GM19455 (cell line): ENCODE data around the gene PRXL2B.

Experiments used
- ATAC-seq: cut with Tn5 transposase; IDR thresholded peaks from one replicate; pipeline ENCODE4 v1.9.1; 2021; ENCODE audit not compliant: unreplicated experiment

PRXL2B gene

GRCh38 chr1:2584686-2585317 lies 1.8 kb upstream of the PRXL2B start:
- ATAC-seq: no peak

- peak; percentile 28 for ATAC-seq
Measured at GRCh38 chr1:2585318-2586092, 1.1 kb upstream of the PRXL2B start.

- no peak for ATAC-seq
Measured at GRCh38 chr1:2587071-2587859, 688 bp downstream of the PRXL2B start.

GRCh38 chr1:2587860-2588571 lies 1.4 kb downstream of the PRXL2B start:
- no peak for ATAC-seq

- ATAC-seq: no peak
Measured at GRCh38 chr1:2588661-2589430, 2.3 kb downstream of the PRXL2B start.

GRCh38 chr1:2589431-2590232 lies 3.1 kb downstream of the PRXL2B start:
- no peak for ATAC-seq

GRCh38 chr1:2590233-2591141 lies 3.9 kb downstream of the PRXL2B start:
- no peak for ATAC-seq

- ATAC-seq: no peak
Measured at GRCh38 chr1:2591233-2591580, 4.6 kb downstream of the PRXL2B start.

- no peak for ATAC-seq
Measured at GRCh38 chr1:2591581-2592261, 5.1 kb downstream of the PRXL2B start.

- no peak for ATAC-seq
Measured at GRCh38 chr1:2592672-2593071, 6.1 kb downstream of the PRXL2B start.

- no peak for ATAC-seq
Measured at GRCh38 chr1:2593251-2593878, 6.8 kb downstream of the PRXL2B start.

GRCh38 chr1:2594001-2594640 lies 7.5 kb downstream of the PRXL2B start:
- ATAC-seq: no peak

- ATAC-seq: no peak
Measured at GRCh38 chr1:2594641-2595131, 8.1 kb downstream of the PRXL2B start.

GRCh38 chr1:2595261-2595811 lies 8.8 kb downstream of the PRXL2B start:
- ATAC-seq: no peak

- no peak for ATAC-seq
Measured at GRCh38 chr1:2595812-2596529, 9.4 kb downstream of the PRXL2B start.
